Amniotic stem cell (primary cell): ENCODE data around the gene TASP1.
"Not testable (repeated sequence)": the region's sequence is repeated elsewhere in the genome, so short reads cannot be mapped to it uniquely, and the experiment has no call there.

Experiments
- DNase-seq: peaks from one replicate; lab custom pipeline; 2025; lab: John Stamatoyannopoulos, UW

TASP1 gene

DNA sequence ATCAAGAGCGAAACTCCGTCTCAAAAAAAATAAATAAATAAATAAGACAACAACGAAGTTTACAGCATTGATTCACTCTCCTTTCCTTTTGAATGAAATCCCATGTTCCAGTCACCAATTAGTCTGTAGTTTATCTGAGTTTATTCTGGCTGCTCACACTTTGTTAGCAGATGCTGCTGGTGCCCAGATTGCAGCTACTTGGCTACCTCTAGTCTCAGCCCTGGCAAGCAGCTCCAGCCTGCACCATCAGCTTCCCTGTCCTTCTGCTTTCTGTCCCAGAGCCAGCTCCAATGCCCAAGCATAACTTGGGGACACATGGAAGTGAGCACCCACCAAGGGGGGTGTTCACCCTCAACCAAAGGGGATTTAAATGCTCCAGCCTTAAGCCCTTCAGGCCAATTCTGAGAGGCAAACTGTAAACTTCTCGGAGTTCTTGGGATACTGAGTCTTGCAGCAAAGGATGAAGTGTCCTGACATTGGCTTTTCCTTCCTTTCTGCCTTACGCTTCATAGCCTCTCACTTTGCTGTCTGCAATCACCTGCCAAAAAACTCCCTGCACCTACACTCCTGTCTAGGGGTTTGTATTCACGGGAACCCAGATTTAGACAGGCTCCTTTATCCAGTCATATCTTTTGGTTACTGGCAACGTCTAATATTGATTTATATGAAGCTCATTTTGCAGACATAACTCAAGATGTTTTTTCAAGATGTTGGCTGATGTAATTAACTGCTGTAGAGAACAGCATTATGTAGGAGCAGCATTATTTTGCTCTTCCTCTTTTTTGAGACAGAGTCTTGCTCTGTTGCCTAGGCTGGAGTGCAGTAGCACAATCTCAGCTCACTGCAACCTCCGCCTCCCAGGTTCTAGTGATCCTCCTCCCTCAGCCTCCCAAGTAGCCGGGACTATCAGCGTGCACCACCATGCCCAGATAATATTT is 9.8 kb upstream of the TASP1 start:
- DNase-seq, result no peak

GRCh38 chr20:13644010-13644409 is 5.3 kb upstream of the TASP1 start:
- DNase-seq, result no peak

DNA sequence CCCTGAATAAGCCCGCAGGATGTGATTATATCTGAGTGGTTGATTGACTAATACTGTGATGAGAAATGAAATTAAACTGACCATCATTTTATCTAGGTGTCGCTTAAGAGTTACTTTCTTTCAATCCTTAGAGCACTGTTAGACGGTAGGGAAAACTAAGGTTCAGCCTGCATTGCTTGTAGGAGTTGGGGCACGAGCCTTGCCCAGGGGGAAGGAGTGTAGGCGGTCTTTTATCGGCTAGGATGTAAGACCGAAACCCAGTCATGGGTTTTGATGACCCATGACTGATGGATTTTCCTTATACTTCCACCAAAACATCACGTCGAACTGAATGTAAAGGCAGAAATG is 392 bp upstream of the TASP1 start:
- no peak for DNase-seq

GRCh38 chr20:13638162-13638495 is 603 bp downstream of the TASP1 start:
- DNase-seq, result no peak

DNA sequence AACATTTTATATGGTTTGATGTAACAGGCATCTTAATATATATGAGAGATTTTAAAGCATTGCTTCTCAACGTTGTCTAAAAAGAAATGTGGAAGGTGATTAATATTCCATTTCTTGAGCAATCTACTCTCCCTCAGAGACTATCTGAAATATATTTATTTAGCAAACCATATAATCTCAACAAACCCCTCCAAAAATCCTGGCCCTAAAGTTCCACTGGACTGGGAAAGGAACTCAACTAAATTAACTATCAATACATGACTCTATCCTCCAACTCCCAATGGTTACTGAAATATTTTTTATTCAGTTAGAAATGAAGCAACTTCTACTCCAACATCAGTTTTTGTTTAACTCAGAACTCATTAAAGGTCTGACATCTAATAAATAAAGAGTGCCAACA is 6.3 kb downstream of the TASP1 start:
- no peak for DNase-seq

GRCh38 chr20:13627525-13627924 is 11.2 kb downstream of the TASP1 start:
- peak; percentile 11 for DNase-seq

DNA sequence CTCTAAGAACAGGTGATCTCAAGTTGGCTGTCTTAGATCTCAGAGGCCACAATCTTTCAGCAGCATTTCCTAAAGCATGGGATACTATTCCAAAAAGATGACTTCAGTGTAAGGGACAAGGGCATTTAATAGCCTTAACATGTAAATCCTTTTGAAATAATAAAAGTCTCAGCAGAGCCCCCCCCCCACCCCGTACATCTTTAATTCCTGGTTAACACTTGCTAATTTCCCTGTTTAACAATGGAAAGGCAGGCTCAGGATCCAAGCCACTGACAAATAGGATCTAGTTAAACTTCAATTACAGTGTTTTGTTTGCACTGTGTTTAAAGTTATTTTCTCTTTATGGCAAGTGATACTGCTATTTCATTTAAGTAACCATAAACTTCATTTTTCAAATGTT is 12.0 kb downstream of the TASP1 start:
- no peak for DNase-seq

DNA sequence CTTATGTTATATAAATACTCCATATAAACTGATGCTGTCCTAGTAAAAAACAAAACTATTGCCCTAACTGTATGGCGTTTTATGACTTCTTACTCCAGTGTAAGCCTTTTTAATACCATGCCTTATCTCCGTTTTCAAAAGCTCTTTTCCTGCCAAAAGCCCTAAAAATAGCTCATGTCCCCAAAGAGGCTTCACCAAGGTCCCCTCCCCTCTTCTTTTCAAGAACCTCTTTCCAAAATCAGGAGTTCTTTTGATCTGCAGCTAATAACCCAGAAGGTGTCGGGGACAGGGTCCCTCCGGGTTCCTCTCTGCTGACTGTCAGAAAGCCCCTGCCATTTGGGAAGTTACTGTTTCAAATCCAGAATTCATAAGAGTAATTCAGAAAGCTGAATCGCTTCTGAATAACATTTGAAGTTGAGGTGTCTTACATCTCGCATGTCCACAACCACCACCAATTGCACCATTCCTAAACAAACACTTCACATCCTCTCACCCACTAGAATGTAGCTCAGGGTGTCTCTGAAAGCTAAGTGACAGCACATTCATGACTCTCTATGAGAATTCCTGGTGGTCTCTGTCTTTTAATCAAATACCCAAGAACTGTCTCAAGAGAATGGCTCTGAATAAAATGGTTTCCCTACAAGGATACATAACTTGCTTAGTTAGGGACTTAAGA is 13.3 kb downstream of the TASP1 start:
- DNase-seq, result no peak

GRCh38 chr20:13619415-13619814 is 19.3 kb downstream of the TASP1 start:
- not testable (repeated sequence) for DNase-seq

DNA sequence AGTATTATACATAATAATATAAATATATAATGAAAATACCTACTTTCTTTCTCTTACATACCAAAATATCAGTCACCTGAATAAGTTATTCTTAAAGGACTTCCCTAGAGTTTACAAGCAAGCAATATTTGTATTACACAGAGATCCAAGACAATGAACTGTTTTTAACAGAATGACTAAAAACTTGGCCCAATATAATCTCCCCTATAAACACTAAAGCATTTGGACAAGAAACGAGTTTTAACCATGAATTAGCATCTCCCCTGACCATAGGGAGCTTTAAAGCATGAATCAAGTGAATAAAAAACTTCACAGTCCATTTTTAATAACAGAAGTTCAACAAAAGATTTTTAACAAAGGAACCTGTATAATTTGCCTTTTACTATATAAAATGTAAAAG is 20.3 kb downstream of the TASP1 start:
- not testable (repeated sequence) for DNase-seq

DNA sequence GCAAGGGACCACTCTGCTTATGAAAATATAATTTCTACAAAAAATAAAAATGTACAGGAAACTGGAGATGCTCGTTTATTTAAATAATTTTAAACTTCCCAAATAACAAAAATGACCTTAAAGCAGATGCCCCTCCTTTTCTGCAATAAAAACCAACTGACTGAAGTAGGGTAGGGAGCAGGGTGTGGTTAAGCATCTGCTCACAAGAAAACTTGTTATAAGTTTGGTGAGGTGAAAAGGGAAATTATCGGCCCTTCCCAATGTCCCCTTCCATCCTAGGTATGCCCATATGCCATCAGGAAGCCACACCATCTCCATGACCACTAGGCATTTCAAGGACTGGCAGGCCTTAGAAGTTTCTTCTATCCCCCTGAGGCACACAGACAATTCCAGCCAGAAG is 21.1 kb downstream of the TASP1 start:
- DNase-seq, result not testable (repeated sequence)

DNA sequence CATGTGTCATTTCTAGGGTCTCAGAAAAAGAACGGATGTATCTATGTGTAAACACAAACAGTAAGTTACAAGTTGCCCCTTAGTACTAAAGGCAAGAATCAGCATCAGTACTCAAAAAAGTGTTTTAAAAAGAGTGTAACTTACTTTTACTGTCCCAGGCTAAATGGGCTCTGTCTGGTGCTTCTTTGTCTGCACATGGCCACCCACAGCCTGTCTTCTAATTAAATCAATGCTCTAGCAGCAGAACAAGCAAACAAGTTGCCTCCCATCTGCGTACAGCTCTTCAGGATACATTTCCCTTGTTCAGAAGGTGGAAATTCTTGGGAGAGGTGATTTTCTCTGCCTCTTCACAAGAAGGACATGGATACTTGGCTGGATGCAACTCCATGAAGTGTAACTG is 22.0 kb downstream of the TASP1 start:
- not testable (repeated sequence) for DNase-seq

DNA sequence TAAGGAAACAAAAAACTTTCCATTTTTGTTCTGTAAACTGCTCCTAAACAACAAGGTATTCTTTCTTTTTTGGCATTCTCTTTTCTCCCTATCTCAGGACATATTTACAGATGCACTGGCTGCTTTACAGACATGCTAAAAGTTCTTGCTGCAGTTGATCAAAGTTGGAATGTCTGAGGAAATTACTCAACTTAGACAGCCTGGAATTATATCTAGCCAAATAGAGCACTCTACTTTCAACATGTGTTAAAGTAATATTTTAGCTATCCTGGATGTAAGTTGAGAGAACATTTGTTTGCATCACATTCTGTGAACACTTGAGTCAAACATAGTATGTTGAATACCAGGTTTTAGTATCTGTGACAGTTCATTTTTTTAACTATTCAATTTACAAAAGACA is 24.8 kb downstream of the TASP1 start:
- DNase-seq, result no peak

GRCh38 chr20:13611611-13612125 is 27.1 kb downstream of the TASP1 start:
- DNase-seq, result no peak

DNA sequence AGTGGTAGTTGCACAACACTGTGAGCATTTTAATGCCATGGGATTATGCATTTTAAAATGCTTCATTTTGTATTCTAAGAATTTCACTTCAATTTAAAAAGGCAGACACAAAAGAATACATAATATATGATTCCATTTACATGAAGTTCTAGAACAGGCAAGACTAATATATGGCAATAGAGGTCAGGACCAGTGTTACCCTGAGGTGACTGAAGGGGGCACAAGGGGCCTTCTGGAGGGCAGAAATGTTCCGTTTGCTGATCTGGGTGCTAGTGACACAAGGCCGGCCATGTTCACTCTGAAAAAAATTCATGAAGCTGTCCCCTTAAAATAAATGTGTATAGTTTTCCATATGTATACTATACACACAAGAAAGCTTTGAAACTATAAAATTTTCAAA is 28.5 kb downstream of the TASP1 start:
- DNase-seq, result no peak

- DNase-seq, result no peak
These were observed 30.7 kb downstream of the TASP1 start for GRCh38 chr20:13608066-13608465.

- not testable (repeated sequence) for DNase-seq
These were observed 45.3 kb downstream of the TASP1 start for GRCh38 chr20:13593423-13593822.

DNA sequence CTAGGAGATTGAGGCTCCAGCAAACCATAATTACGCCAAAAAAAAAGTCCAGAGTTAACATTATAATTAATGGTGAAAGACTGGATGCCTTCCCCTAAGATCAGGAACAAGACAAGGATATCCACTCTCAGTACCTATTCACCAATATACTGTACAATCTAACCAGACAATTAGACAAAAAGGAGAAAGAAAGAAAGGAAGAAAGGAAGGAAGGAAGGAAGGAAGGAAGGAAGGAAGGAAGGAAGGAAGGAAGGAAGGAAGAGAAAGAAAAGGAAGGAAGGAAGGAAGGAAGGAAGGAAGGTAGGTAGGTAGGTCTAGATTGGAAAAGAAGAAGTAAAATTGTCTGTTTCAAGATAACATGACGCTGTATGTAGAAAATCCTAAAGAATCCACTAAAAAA is 50.7 kb downstream of the TASP1 start:
- DNase-seq, result no peak

GRCh38 chr20:13587370-13587769 is 51.4 kb downstream of the TASP1 start:
- DNase-seq, result no peak

DNA sequence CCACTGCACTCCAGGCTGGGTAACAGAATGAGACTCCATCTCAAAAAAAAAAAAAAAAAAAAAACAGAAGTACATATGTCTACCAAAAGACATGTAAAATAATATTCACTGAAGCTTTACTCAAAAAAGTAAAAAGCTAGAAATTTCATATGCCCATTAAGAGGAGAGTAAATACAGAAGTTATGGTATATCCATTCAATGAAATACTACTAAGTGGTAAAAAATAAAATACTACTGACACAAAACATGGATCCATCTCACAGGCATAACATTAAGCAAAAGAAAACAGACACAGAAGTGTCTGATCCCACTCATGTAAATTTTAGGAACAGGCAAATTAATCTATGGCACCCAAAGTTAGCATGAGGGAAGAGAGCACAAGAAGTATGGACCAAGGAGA is 52.6 kb downstream of the TASP1 start:
- no peak for DNase-seq

DNA sequence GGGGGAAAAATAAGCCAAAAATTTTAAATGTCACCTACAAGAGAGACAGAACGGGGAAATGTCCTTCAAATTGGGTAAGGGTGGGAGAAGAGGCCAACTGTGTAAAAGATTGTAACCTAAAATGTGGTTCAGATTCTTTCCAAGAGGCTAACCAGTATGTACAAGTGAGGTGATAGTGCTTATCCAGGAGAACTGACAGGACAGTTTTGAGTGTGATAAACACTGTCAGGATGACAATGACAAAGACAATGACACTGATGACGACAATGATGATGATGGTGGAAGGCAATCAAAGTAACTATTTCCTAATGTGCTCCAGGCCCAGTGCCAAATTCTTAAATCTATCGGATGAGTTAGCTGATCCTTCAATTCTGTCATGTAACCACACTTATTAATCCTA is 57.3 kb downstream of the TASP1 start:
- no peak for DNase-seq

- DNase-seq, result no peak
These were observed 58.0 kb downstream of the TASP1 start for GRCh38 chr20:13580707-13581106.

DNA sequence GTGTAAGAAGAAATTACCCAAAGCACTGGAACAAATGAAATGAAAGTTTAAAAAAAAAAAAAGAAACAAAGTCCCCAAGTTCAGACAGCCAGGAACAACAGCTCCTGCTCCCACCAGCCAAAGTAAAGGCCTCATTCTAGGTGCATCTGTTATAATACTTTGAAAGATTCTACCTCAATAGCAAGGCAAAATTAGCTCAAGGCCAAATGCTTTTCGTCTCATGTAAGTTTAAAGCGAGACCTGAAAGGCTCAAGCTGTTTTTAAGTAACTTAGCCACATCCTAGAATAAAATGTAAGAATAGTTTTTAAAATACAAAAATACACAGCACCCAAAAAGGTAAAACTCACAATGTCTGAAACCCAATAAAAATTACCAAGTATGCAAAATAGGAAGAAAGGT is 64.7 kb downstream of the TASP1 start:
- DNase-seq, result no peak
